ENCODE results near the gene GPR173.

The GPR173 gene

GRCh38 chrX:53048169-53049126 lies at the start of gene GPR173:
GPR173 (plus strand) TSS chrX:53048789; CDS start chrX:53076622, 27,833 bp downstream.
- peak; percentile 25 for DNase-seq (ENCODE audit: low spot score)

GRCh38 chrX:53000447-53001135 lies 48.0 kb upstream of the GPR173 start:
- DNase-seq (ENCODE audit: low spot score) = no peak

DNA sequence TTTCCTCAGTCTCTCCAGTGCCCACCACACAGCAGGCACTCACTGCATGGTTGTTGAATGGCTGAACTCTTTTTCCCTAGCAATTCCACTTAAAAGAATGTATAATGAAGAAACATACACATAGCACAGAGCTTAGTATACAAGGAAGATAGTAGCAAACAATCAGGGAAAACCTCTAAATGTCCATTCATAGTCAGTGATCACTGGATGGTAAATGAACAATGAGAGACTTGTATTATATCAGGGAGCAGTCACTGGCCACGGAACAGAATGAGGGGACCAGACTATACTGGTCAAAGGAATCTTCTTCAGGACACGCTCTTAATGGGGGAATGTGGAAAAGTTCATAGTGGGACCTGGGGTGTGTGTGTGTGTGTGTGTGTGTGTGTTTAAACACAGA lies 46.6 kb upstream of the GPR173 start:
- no peak for DNase-seq (ENCODE audit: low spot score)

- DNase-seq (ENCODE audit: low spot score) = no peak
Measured at GRCh38 chrX:53003111-53003510, 45.5 kb upstream of the GPR173 start.

DNA sequence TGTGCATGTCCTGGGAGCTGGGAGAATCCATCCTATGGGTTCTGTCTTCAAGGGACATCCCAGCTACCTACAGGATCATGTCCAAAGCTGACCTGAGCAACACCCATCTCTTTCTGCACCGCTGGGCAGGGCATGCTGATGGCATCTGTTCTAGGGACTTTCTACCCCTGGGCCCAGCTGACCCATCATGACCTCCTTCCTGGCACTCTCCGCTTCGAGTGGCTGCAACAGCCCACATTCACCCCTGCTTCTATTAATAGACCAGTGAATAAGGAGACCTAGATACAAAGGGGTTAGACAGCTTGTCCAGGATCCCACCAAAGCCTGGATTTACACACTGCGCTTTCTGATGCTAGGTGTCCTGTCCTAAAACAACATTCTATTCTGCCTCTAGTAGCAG lies 44.6 kb upstream of the GPR173 start:
- no peak for DNase-seq (ENCODE audit: low spot score)

GRCh38 chrX:53004811-53005210 lies 43.8 kb upstream of the GPR173 start:
- DNase-seq (ENCODE audit: low spot score) = no peak

- no peak for DNase-seq (ENCODE audit: low spot score)
Measured at GRCh38 chrX:53005327-53005726, 43.3 kb upstream of the GPR173 start.

GRCh38 chrX:53009032-53009431 lies 39.6 kb upstream of the GPR173 start:
- DNase-seq (ENCODE audit: low spot score) = no peak

- no peak for DNase-seq (ENCODE audit: low spot score)
Measured at GRCh38 chrX:53013291-53013690, 35.3 kb upstream of the GPR173 start.

- DNase-seq (ENCODE audit: low spot score) = no peak
Measured at GRCh38 chrX:53018627-53019026, 30.0 kb upstream of the GPR173 start.

- no peak for DNase-seq (ENCODE audit: low spot score)
Measured at GRCh38 chrX:53022381-53022780, 26.2 kb upstream of the GPR173 start.

- no peak for DNase-seq (ENCODE audit: low spot score)
Measured at GRCh38 chrX:53028678-53029077, 19.9 kb upstream of the GPR173 start.

DNA sequence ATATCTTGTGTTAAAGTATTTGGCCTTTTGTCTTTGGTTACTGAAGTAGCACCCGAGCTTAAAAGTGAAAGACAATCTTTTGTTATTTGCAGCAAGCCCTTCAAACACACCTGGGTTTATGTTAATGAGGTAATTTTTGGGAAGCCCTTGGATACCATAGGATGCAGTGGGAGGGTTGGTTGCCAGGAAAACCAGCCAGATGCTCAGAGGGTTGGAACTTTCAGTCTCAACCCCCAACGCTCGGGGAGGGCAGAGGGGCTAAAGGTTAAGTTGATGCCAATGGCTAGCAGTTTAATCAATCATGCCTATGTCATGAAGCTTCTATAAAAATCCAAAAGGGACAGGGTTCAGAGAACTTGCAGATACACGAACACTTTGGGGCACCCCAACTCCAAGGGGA lies 17.2 kb upstream of the GPR173 start:
- DNase-seq (ENCODE audit: low spot score) = no peak

DNA sequence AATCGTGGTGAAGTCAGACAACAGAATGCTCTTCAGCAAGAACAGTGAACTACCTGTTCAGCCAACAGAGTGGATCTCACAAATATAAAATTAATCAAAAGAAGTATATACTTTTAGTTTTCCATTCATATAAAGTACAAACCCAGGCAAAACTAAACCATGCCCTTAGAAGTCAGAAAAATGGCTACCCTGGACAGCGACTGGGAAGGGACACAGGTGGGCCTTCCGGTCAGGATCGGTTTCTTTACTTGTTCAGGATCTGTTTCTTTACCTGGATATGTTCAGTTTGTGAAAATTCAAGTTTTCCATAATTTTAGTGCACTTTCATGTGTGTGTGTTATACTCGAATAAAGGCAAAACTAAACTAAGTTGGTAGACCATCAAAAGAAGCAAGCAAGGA lies 12.4 kb upstream of the GPR173 start:
- no peak for DNase-seq (ENCODE audit: low spot score)

DNA sequence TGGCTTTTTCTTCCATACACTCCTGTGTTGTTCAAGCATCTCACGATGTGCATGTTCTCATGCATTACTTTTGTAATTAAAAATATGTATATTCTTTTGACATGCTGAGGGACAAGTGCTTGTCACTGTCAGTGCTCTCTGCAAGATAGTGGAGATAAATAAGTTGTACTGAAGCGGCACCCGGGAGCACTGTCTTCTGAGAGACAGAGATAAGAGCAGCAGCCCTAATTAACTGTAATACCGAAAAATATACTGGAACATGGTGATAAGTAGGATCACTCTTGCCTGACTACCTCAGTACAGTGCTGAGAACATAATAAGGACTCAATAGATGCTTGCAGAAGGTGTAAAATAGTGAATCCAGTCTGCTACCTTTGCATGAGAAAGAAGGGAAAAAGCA lies 9.4 kb upstream of the GPR173 start:
- no peak for DNase-seq (ENCODE audit: low spot score)

- no peak for DNase-seq (ENCODE audit: low spot score)
Measured at GRCh38 chrX:53044995-53045394, 3.6 kb upstream of the GPR173 start.

- peak; percentile 13 for DNase-seq (ENCODE audit: low spot score)
Measured at GRCh38 chrX:53047228-53047627, 1.4 kb upstream of the GPR173 start.

GRCh38 chrX:53049127-53049517 lies 533 bp downstream of the GPR173 start:
- DNase-seq (ENCODE audit: low spot score) = no peak

DNA sequence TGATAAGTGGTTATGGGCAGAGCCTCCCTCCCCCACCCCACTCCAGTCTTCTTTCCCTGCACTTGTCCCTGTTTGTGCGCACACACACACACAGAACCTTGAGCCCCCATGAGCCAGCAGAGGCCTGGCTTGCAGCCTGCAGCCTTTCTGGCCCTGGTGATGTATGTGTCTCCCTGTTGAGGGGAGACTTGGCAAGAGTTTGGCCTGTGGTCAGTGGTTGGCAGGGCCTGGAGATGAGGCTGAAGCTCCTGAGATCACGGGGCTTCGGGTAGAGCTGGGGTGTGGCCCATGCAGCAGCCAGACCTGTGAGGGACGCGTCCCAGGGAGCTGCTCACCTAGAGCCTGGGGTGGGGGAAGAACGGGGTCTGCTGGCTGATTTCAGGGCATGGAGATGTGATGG lies 2.3 kb downstream of the GPR173 start:
- no peak for DNase-seq (ENCODE audit: low spot score)

- DNase-seq (ENCODE audit: low spot score) = no peak
Measured at GRCh38 chrX:53055244-53055849, 6.8 kb downstream of the GPR173 start.

DNA sequence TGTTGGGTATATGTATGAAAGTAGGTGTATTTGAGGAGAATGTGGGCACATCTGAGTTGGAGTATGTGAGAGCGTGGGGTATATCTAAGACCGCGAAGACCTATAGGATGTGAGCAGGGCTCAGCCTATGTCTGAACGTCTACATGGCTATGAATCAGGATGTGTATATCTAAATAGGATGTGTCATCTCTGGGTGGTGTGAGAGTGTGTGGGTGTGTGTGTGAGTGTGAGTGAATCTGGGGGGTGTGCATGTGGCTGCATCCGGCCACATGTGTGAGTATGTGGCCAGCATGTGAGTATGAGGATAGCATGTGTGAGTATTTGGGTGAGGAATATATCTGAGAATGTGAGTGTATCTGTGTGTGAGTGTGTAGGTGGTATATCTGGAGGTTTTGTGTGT lies 7.7 kb downstream of the GPR173 start:
- DNase-seq (ENCODE audit: low spot score) = no peak

DNA sequence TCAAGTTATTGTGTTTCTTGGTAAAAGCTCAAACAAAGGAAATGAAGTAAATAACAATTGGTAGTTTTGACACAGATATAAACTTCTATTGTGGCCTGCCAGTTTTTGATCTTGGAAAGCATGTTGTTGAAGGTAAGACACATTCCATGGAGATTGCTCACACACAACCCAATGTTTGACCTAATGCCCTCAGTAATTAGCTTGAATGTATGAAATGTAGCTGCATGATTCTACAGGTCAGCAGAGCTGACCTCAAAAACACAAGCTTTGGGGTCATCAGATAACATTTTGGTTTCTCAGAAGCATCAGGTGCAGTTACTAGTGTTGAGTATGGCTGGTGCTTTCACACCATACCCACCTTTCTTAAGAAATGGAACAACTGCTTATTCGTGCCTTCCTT lies 16.5 kb downstream of the GPR173 start:
- no peak for DNase-seq (ENCODE audit: low spot score)

DNA sequence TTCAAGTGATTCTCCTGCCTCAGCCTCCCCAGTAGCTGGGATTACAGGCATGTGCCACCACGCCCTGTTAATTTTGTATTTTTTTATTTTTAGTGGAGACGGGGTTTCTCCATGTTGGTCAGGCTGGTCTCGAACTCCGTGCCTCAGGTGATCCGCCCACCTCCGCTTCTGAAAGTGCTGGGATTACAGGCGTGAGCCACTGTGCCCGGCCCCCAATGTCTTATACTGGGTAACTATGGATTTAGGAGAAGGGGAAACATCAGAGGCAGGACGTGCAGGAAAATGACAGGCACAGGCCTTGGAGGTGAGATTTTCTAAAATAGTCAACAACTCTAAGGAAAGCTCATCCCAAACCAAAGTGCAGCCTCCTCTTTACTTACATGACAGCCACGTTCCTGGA lies 22.5 kb downstream of the GPR173 start:
- no peak for DNase-seq (ENCODE audit: low spot score)

Measured in kidney capillary endothelial cell (primary cell).